Chondrocyte (in vitro differentiated cells): ENCODE measurements around the gene NBEA. TPM values are rescaled to one million over a fixed set of nuclear protein-coding genes. Genes with fewer than 3 reads are reported as not detected.

ENCODE experiments used
- DNase-seq: peaks from one replicate; pipeline ENCODE4 v3.0.0; 2021; ENCODE audit warnings: mixed read lengths, low spot score
- H3K27ac Mint-ChIP-seq: one replicate; pipeline ENCODE4 v1.8.0; 2021; ENCODE audit warnings: mild to moderate bottlenecking, moderate library complexity, mixed read lengths; ENCODE audit not compliant: unreplicated experiment
- H3K27me3 Mint-ChIP-seq: 2 replicates; pipeline ENCODE4 v1.8.0; 2021; ENCODE audit warnings: low read depth, mixed read lengths
- H3K36me3 Mint-ChIP-seq: 2 replicates; pipeline ENCODE4 v1.8.0; 2021; ENCODE audit warnings: low read depth, mixed read lengths
- H3K4me1 Mint-ChIP-seq: 2 replicates; pipeline ENCODE4 v1.8.0; 2021; ENCODE audit warnings: low read depth, mild to moderate bottlenecking, mixed read lengths
- H3K4me3 Mint-ChIP-seq: one replicate; pipeline ENCODE4 v1.8.0; 2021; ENCODE audit warnings: mild to moderate bottlenecking, moderate library complexity, mixed read lengths; ENCODE audit not compliant: unreplicated experiment
- H3K9me3 Mint-ChIP-seq: 2 replicates; pipeline ENCODE4 v1.8.0; 2021; ENCODE audit warnings: low read depth, mixed read lengths
- CTCF ChIP-seq: fragments of 200-600 bp; sonication (generic); IDR thresholded peaks from 2 replicates; pipeline ENCODE4 v1.5.0; 2021; ENCODE audit warnings: antibody characterized with exemption, mild to moderate bottlenecking, moderate library complexity
- total RNA-seq: library from RNA; stranded (reverse); gene quantifications from 3 replicates; pipeline ENCODE4 v1.2.1, GENCODE V29; 2021

The NBEA gene
- total RNA-seq, 1 donor from 2014 or later, result 4.9 TPM

- no peak for DNase-seq
- Mint-ChIP-seq H3K27me3 (no peaks in the 10 kb centered on the region), H3K4me1 (no peaks in the 10 kb centered on the region), H3K4me3 (no peak overlapping the region), H3K9me3 (peaks cover 12% of the 10 kb centered on the region), H3K27ac (no peak overlapping the region), H3K36me3 (peaks cover 5% of the 10 kb centered on the region)
- no peak for TF ChIP-seq CTCF
Measured at GRCh38 chr13:35191883-35192282, 249.8 kb downstream of the NBEA start.

GRCh38 chr13:35198613-35199200, 256.6 kb downstream of the NBEA start:
- DNase-seq, result no peak
- Mint-ChIP-seq H3K27ac (no peak overlapping the region), H3K4me3 (no peak overlapping the region), H3K4me1 (no peaks in the 10 kb centered on the region), H3K27me3 (no peaks in the 10 kb centered on the region), H3K36me3 (peaks cover 2% of the 10 kb centered on the region), H3K9me3 (no peaks in the 10 kb centered on the region)
- TF ChIP-seq CTCF, result no peak

GRCh38 chr13:35208587-35208986, 266.5 kb downstream of the NBEA start:
- Mint-ChIP-seq H3K27me3 (no peaks in the 10 kb centered on the region), H3K4me3 (no peak overlapping the region), H3K4me1 (no peaks in the 10 kb centered on the region), H3K9me3 (no peaks in the 10 kb centered on the region), H3K36me3 (peaks cover 3% of the 10 kb centered on the region), H3K27ac (no peak overlapping the region)
- DNase-seq, result no peak
- TF ChIP-seq CTCF, result no peak

- H3K4me3 Mint-ChIP-seq, result no peak overlapping the region
- peak; percentile 75 for TF ChIP-seq CTCF
- DNase-seq, result no peak
- no peaks in the 10 kb centered on the region for H3K4me1 Mint-ChIP-seq
- H3K27ac Mint-ChIP-seq, result no peak overlapping the region
- H3K27me3 Mint-ChIP-seq, result no peaks in the 10 kb centered on the region
- H3K36me3 Mint-ChIP-seq, result peaks cover 3% of the 10 kb centered on the region
- no peaks in the 10 kb centered on the region for H3K9me3 Mint-ChIP-seq
Measured at GRCh38 chr13:35210261-35210660, 268.2 kb downstream of the NBEA start.

GRCh38 chr13:35211949-35212348, 269.9 kb downstream of the NBEA start:
- Mint-ChIP-seq H3K4me3 (no peak overlapping the region), H3K9me3 (no peaks in the 10 kb centered on the region), H3K4me1 (no peaks in the 10 kb centered on the region), H3K27me3 (no peaks in the 10 kb centered on the region), H3K27ac (no peak overlapping the region), H3K36me3 (peaks cover 1% of the 10 kb centered on the region)
- no peak for TF ChIP-seq CTCF
- DNase-seq, result no peak
